ENCODE measurements around the gene STING1. TPM values are rescaled to one million over a fixed set of nuclear protein-coding genes. Genes with fewer than 3 reads are reported as not detected.
A peak's percentile ranks its signal among the peaks of the same experiment; 100 is the strongest.

STING1 gene
- total RNA-seq, 1 experiment from 2014 or later: 1.6 TPM

DNA sequence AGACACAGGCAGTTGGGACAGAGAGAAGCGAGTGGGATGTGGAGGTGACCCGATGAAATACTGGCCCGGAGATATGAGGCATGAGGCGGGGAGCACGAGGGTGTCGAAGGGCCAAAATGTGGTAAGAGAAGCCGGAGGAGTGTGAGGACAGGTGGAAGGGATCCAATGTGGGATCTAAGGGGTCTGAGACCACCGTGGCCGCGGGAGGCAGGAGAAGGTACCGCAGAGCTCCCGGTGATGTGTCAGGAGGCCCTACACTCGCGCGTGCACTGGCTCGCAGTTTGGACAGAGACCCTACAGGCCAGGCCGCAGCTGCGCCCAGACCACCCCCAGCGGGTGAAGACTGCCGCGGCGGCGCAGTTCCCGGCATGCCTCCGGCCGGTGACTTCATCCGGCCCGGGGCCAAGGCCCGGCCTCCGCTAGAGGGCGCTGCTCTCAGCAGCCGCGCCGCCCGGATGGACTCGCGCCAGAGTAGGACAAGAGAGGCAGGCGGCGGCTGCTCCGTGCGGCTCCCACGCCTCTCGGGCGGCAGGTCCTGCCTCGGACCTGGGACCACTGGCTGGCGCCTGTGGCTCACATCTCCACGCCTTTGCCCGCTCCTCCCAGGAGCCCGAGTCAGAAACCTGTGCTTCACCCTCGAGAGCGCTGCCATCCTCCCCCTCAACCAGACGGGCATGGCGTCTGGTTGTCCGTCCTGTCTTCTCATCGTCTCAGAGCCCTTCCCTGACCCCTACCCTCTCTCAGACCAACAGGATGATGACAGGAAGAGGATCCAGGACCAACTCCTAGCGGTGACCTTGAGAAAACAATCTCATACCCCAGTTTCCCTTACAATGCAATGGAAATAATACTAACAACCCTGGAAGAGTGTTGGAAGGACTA is 35.4 kb upstream of the STING1 start (continued):
- no peak for TF ChIP-seq CREB1 (CRISPR knock-in tag; IDR thresholded peaks at IDR 0.05)
- TF ChIP-seq NFE2L1 (CRISPR knock-in tag; IDR thresholded peaks at IDR 0.05): peak; percentile 30; the same call in 1 of the 2 replicates
- TF ChIP-seq GABPB1 (CRISPR knock-in tag; IDR thresholded peaks at IDR 0.05): peak; percentile 84
- TF ChIP-seq ESRRA (CRISPR knock-in tag; IDR thresholded peaks at IDR 0.05; ENCODE audit: borderline replicate concordance): peak; percentile 86
- TF ChIP-seq FOXP1 (CRISPR knock-in tag; IDR thresholded peaks at IDR 0.05; ENCODE audit: borderline replicate concordance): peak; percentile 90
- TF ChIP-seq, protein P1, sequence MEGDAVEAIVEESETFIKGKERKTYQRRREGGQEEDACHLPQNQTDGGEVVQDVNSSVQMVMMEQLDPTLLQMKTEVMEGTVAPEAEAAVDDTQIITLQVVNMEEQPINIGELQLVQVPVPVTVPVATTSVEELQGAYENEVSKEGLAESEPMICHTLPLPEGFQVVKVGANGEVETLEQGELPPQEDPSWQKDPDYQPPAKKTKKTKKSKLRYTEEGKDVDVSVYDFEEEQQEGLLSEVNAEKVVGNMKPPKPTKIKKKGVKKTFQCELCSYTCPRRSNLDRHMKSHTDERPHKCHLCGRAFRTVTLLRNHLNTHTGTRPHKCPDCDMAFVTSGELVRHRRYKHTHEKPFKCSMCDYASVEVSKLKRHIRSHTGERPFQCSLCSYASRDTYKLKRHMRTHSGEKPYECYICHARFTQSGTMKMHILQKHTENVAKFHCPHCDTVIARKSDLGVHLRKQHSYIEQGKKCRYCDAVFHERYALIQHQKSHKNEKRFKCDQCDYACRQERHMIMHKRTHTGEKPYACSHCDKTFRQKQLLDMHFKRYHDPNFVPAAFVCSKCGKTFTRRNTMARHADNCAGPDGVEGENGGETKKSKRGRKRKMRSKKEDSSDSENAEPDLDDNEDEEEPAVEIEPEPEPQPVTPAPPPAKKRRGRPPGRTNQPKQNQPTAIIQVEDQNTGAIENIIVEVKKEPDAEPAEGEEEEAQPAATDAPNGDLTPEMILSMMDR (IDR thresholded peaks at IDR 0.05): peak; percentile 97
- TF ChIP-seq JAZF1 (CRISPR knock-in tag; IDR thresholded peaks at IDR 0.05): no peak
- 0 out of 2 replicates have a peak, but pooled peaks have one; percentile 17 for TF ChIP-seq HMGA2 (CRISPR knock-in tag; IDR thresholded peaks at IDR 0.05)
- TF ChIP-seq TEAD4 (CRISPR knock-in tag; IDR thresholded peaks at IDR 0.05): peak; percentile 23; the same call in 1 of the 2 replicates
- TF ChIP-seq, protein P2, sequence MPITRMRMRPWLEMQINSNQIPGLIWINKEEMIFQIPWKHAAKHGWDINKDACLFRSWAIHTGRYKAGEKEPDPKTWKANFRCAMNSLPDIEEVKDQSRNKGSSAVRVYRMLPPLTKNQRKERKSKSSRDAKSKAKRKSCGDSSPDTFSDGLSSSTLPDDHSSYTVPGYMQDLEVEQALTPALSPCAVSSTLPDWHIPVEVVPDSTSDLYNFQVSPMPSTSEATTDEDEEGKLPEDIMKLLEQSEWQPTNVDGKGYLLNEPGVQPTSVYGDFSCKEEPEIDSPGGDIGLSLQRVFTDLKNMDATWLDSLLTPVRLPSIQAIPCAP (CRISPR knock-in tag; IDR thresholded peaks at IDR 0.05): peak; percentile 65; the same call in 1 of the 2 replicates
- TF ChIP-seq CREM (CRISPR knock-in tag; IDR thresholded peaks at IDR 0.05): peak; percentile 65; the same call in 1 of the 2 replicates
- peak; percentile 74; the same call in 1 of the 2 replicates for TF ChIP-seq ZBTB21 (CRISPR knock-in tag; IDR thresholded peaks at IDR 0.05; ENCODE audit: borderline replicate concordance)
- TF ChIP-seq SP1 (CRISPR knock-in tag; conservative IDR thresholded peaks at IDR 0.05): peak; percentile 82
- TF ChIP-seq, protein P3, sequence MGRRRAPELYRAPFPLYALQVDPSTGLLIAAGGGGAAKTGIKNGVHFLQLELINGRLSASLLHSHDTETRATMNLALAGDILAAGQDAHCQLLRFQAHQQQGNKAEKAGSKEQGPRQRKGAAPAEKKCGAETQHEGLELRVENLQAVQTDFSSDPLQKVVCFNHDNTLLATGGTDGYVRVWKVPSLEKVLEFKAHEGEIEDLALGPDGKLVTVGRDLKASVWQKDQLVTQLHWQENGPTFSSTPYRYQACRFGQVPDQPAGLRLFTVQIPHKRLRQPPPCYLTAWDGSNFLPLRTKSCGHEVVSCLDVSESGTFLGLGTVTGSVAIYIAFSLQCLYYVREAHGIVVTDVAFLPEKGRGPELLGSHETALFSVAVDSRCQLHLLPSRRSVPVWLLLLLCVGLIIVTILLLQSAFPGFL (CRISPR knock-in tag; IDR thresholded peaks at IDR 0.05; ENCODE audit: borderline replicate concordance): no peak
- no peak for TF ChIP-seq MXD4 (CRISPR knock-in tag; IDR thresholded peaks at IDR 0.05; ENCODE audit: borderline replicate concordance)
- TF ChIP-seq ETV6 (CRISPR knock-in tag; IDR thresholded peaks at IDR 0.05): peak; percentile 91
- TF ChIP-seq, protein P4, sequence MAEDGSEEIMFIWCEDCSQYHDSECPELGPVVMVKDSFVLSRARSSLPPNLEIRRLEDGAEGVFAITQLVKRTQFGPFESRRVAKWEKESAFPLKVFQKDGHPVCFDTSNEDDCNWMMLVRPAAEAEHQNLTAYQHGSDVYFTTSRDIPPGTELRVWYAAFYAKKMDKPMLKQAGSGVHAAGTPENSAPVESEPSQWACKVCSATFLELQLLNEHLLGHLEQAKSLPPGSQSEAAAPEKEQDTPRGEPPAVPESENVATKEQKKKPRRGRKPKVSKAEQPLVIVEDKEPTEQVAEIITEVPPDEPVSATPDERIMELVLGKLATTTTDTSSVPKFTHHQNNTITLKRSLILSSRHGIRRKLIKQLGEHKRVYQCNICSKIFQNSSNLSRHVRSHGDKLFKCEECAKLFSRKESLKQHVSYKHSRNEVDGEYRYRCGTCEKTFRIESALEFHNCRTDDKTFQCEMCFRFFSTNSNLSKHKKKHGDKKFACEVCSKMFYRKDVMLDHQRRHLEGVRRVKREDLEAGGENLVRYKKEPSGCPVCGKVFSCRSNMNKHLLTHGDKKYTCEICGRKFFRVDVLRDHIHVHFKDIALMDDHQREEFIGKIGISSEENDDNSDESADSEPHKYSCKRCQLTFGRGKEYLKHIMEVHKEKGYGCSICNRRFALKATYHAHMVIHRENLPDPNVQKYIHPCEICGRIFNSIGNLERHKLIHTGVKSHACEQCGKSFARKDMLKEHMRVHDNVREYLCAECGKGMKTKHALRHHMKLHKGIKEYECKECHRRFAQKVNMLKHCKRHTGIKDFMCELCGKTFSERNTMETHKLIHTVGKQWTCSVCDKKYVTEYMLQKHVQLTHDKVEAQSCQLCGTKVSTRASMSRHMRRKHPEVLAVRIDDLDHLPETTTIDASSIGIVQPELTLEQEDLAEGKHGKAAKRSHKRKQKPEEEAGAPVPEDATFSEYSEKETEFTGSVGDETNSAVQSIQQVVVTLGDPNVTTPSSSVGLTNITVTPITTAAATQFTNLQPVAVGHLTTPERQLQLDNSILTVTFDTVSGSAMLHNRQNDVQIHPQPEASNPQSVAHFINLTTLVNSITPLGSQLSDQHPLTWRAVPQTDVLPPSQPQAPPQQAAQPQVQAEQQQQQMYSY (CRISPR knock-in tag; IDR thresholded peaks at IDR 0.05): peak; percentile 70
- TF ChIP-seq, protein P5, sequence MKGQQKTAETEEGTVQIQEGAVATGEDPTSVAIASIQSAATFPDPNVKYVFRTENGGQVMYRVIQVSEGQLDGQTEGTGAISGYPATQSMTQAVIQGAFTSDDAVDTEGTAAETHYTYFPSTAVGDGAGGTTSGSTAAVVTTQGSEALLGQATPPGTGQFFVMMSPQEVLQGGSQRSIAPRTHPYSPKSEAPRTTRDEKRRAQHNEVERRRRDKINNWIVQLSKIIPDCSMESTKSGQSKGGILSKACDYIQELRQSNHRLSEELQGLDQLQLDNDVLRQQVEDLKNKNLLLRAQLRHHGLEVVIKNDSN (CRISPR knock-in tag; IDR thresholded peaks at IDR 0.05): peak; percentile 67; the same call in 1 of the 2 replicates
- 0 out of 2 replicates have a peak, but pooled peaks have one; percentile 9 for TF ChIP-seq ZNF263 (CRISPR knock-in tag; IDR thresholded peaks at IDR 0.05; ENCODE audit: low read depth)
- TF ChIP-seq KAT7 (CRISPR knock-in tag; IDR thresholded peaks at IDR 0.05; ENCODE audit: borderline replicate concordance): peak; percentile 83; the same call in 1 of the 2 replicates
- TF ChIP-seq, protein P6, sequence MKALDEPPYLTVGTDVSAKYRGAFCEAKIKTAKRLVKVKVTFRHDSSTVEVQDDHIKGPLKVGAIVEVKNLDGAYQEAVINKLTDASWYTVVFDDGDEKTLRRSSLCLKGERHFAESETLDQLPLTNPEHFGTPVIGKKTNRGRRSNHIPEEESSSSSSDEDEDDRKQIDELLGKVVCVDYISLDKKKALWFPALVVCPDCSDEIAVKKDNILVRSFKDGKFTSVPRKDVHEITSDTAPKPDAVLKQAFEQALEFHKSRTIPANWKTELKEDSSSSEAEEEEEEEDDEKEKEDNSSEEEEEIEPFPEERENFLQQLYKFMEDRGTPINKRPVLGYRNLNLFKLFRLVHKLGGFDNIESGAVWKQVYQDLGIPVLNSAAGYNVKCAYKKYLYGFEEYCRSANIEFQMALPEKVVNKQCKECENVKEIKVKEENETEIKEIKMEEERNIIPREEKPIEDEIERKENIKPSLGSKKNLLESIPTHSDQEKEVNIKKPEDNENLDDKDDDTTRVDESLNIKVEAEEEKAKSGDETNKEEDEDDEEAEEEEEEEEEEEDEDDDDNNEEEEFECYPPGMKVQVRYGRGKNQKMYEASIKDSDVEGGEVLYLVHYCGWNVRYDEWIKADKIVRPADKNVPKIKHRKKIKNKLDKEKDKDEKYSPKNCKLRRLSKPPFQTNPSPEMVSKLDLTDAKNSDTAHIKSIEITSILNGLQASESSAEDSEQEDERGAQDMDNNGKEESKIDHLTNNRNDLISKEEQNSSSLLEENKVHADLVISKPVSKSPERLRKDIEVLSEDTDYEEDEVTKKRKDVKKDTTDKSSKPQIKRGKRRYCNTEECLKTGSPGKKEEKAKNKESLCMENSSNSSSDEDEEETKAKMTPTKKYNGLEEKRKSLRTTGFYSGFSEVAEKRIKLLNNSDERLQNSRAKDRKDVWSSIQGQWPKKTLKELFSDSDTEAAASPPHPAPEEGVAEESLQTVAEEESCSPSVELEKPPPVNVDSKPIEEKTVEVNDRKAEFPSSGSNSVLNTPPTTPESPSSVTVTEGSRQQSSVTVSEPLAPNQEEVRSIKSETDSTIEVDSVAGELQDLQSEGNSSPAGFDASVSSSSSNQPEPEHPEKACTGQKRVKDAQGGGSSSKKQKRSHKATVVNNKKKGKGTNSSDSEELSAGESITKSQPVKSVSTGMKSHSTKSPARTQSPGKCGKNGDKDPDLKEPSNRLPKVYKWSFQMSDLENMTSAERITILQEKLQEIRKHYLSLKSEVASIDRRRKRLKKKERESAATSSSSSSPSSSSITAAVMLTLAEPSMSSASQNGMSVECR (CRISPR knock-in tag; IDR thresholded peaks at IDR 0.05; ENCODE audit: borderline replicate concordance): peak; percentile 85
- TF ChIP-seq ZNF232 (CRISPR knock-in tag; IDR thresholded peaks at IDR 0.05): peak; percentile 91
